ENCODE data around the gene COX19.

GRCh38 chr7:967361-968082 lies 7.8 kb downstream of the COX19 start:
- no peak for TF ChIP-seq CTCF (conservative IDR thresholded peaks at IDR 0.05; ENCODE audit: low read depth in 2 of 2)
- TF ChIP-seq REST (IDR thresholded peaks at IDR 0.05; ENCODE audit: unreplicated experiment): no peak
- no peak for TF ChIP-seq POLR2AphosphoS5 (IDR thresholded peaks at IDR 0.05; ENCODE audit: low read depth)
- TF ChIP-seq JUNB (IDR thresholded peaks at IDR 0.05; ENCODE audit: unreplicated experiment): no peak
- no peak for TF ChIP-seq CREB1 (CRISPR knock-in tag; IDR thresholded peaks at IDR 0.05; ENCODE audit: low read depth)
- TF ChIP-seq ZNF331 (CRISPR knock-in tag; IDR thresholded peaks at IDR 0.05; ENCODE audit: low read depth): no peak
- TF ChIP-seq EZH2 (IDR thresholded peaks at IDR 0.05; ENCODE audit: low read depth, unreplicated experiment): no peak
